Activated naive CD8-positive, alpha-beta T cell treated with anti-CD3 and anti-CD28 coated beads for 36 hours (primary cell): ENCODE results near the gene TTLL7. TPM values are rescaled to one million over a fixed set of nuclear protein-coding genes. Genes with fewer than 3 reads are reported as not detected.
"Not testable (repeated sequence)": the region's sequence is repeated elsewhere in the genome, so short reads cannot be mapped to it uniquely, and the experiment has no call there.

Experiments used
- DNase-seq: peaks from one replicate; pipeline ENCODE4 v3.0.0; 2021
- H3K27ac Mint-ChIP-seq: one replicate; pipeline ENCODE4 v1.8.0; 2022; ENCODE audit warnings: mild to moderate bottlenecking, moderate library complexity, mixed read lengths
- H3K27me3 Mint-ChIP-seq: one replicate; pipeline ENCODE4 v1.8.0; 2022; ENCODE audit warnings: mild to moderate bottlenecking, mixed read lengths
- H3K36me3 Mint-ChIP-seq: one replicate; pipeline ENCODE4 v1.8.0; 2021; ENCODE audit warnings: mild to moderate bottlenecking, mixed read lengths
- H3K4me1 Mint-ChIP-seq: one replicate; pipeline ENCODE4 v1.8.0; 2021; ENCODE audit warnings: mixed read lengths
- H3K4me3 Mint-ChIP-seq: one replicate; pipeline ENCODE4 v1.8.0; 2022; ENCODE audit warnings: mild to moderate bottlenecking, moderate library complexity, mixed read lengths
- H3K9me3 Mint-ChIP-seq: one replicate; pipeline ENCODE4 v1.8.0; 2022; ENCODE audit warnings: mixed read lengths
- total RNA-seq, 2 experiments: library from RNA; stranded (reverse); gene quantifications; one replicate each; pipeline ENCODE4 v1.2.3, GENCODE V29; 2021

The TTLL7 gene
- total RNA-seq, 2 experiments from 2014 or later = 0.36 to 2.7 TPM

GRCh38 chr1:83929184-83929583 lies 69.7 kb downstream of the TTLL7 start:
- no peaks in the 10 kb centered on the region for H3K9me3 Mint-ChIP-seq
- DNase-seq = no peak

GRCh38 chr1:83928396-83928795 lies 70.5 kb downstream of the TTLL7 start:
- no peak for DNase-seq
- Mint-ChIP-seq H3K27me3 (peaks cover 15% of the 10 kb centered on the region), H3K4me1 (no peaks in the 10 kb centered on the region), H3K36me3 (no peaks in the 10 kb centered on the region), H3K27ac (no peak overlapping the region), H3K9me3 (no peaks in the 10 kb centered on the region), H3K4me3 (no peak overlapping the region)

More at GRCh38 chr1:83929184-83929583, 69.7 kb downstream of the TTLL7 start:
- Mint-ChIP-seq H3K27ac (no peak overlapping the region), H3K4me3 (no peak overlapping the region), H3K4me1 (no peaks in the 10 kb centered on the region), H3K27me3 (peaks cover 15% of the 10 kb centered on the region), H3K36me3 (no peaks in the 10 kb centered on the region)

GRCh38 chr1:83927701-83928100 lies 71.2 kb downstream of the TTLL7 start:
- H3K27me3 Mint-ChIP-seq = peaks cover 15% of the 10 kb centered on the region
- no peak overlapping the region for H3K4me3 Mint-ChIP-seq
- no peak for DNase-seq
- H3K4me1 Mint-ChIP-seq = no peaks in the 10 kb centered on the region
- H3K27ac Mint-ChIP-seq = no peak overlapping the region
- H3K36me3 Mint-ChIP-seq = no peaks in the 10 kb centered on the region
- H3K9me3 Mint-ChIP-seq = no peaks in the 10 kb centered on the region

GRCh38 chr1:83927061-83927460 lies 71.9 kb downstream of the TTLL7 start:
- peaks cover 15% of the 10 kb centered on the region for H3K27me3 Mint-ChIP-seq
- no peak for DNase-seq
- no peaks in the 10 kb centered on the region for H3K9me3 Mint-ChIP-seq
- no peaks in the 10 kb centered on the region for H3K36me3 Mint-ChIP-seq
- no peak overlapping the region for H3K27ac Mint-ChIP-seq
- H3K4me1 Mint-ChIP-seq = no peaks in the 10 kb centered on the region
- no peak overlapping the region for H3K4me3 Mint-ChIP-seq

GRCh38 chr1:83923553-83923952 lies 75.4 kb downstream of the TTLL7 start:
- no peak for DNase-seq
- H3K9me3 Mint-ChIP-seq = no peaks in the 10 kb centered on the region
- no peaks in the 10 kb centered on the region for H3K4me1 Mint-ChIP-seq
- H3K27ac Mint-ChIP-seq = no peak overlapping the region
- H3K4me3 Mint-ChIP-seq = no peak overlapping the region
- H3K27me3 Mint-ChIP-seq = peaks cover 8% of the 10 kb centered on the region
- no peaks in the 10 kb centered on the region for H3K36me3 Mint-ChIP-seq

GRCh38 chr1:83922431-83922830 lies 76.5 kb downstream of the TTLL7 start:
- no peaks in the 10 kb centered on the region for H3K36me3 Mint-ChIP-seq
- H3K27ac Mint-ChIP-seq = no peak overlapping the region
- H3K9me3 Mint-ChIP-seq = no peaks in the 10 kb centered on the region
- no peak for DNase-seq
- no peak overlapping the region for H3K4me3 Mint-ChIP-seq
- H3K27me3 Mint-ChIP-seq = peaks cover 5% of the 10 kb centered on the region
- no peaks in the 10 kb centered on the region for H3K4me1 Mint-ChIP-seq

- no peak for DNase-seq
- no peaks in the 10 kb centered on the region for H3K9me3 Mint-ChIP-seq
- no peaks in the 10 kb centered on the region for H3K4me1 Mint-ChIP-seq
- no peak overlapping the region for H3K27ac Mint-ChIP-seq
- no peaks in the 10 kb centered on the region for H3K36me3 Mint-ChIP-seq
- H3K4me3 Mint-ChIP-seq = no peak overlapping the region
- peaks cover 4% of the 10 kb centered on the region for H3K27me3 Mint-ChIP-seq
Observed at GRCh38 chr1:83920320-83920719, 78.6 kb downstream of the TTLL7 start.

- H3K4me3 Mint-ChIP-seq = no peak overlapping the region
Observed at GRCh38 chr1:83919872-83920271, 79.1 kb downstream of the TTLL7 start.

GRCh38 chr1:83918688-83919285 lies 80.1 kb downstream of the TTLL7 start:
- H3K27me3 Mint-ChIP-seq = peaks cover 15% of the 10 kb centered on the region
- peaks cover 2% of the 10 kb centered on the region for H3K36me3 Mint-ChIP-seq
- H3K27ac Mint-ChIP-seq = no peak overlapping the region
- H3K4me3 Mint-ChIP-seq = no peak overlapping the region
- peaks cover 1% of the 10 kb centered on the region for H3K9me3 Mint-ChIP-seq
- DNase-seq = no peak
- H3K4me1 Mint-ChIP-seq = no peaks in the 10 kb centered on the region

More at GRCh38 chr1:83919872-83920271, 79.1 kb downstream of the TTLL7 start:
- DNase-seq = no peak
- Mint-ChIP-seq H3K27ac (no peak overlapping the region), H3K4me1 (no peaks in the 10 kb centered on the region), H3K9me3 (no peaks in the 10 kb centered on the region), H3K36me3 (peaks cover under 1% of the 10 kb centered on the region), H3K27me3 (peaks cover 6% of the 10 kb centered on the region)

GRCh38 chr1:83917959-83918358 lies 81.0 kb downstream of the TTLL7 start:
- H3K4me3 Mint-ChIP-seq = no peak overlapping the region
- H3K36me3 Mint-ChIP-seq = peaks cover 2% of the 10 kb centered on the region
- H3K4me1 Mint-ChIP-seq = no peaks in the 10 kb centered on the region
- peaks cover 1% of the 10 kb centered on the region for H3K9me3 Mint-ChIP-seq
- H3K27me3 Mint-ChIP-seq = peaks cover 19% of the 10 kb centered on the region
- no peak overlapping the region for H3K27ac Mint-ChIP-seq
- no peak for DNase-seq

- not testable (repeated sequence) for H3K9me3 Mint-ChIP-seq, H3K27ac Mint-ChIP-seq, DNase-seq, H3K4me3 Mint-ChIP-seq, H3K4me1 Mint-ChIP-seq, H3K36me3 Mint-ChIP-seq
- peaks cover 26% of the 10 kb centered on the region for H3K27me3 Mint-ChIP-seq
Observed at GRCh38 chr1:83916094-83916493, 82.8 kb downstream of the TTLL7 start.

GRCh38 chr1:83912876-83913275 lies 86.1 kb downstream of the TTLL7 start:
- Mint-ChIP-seq H3K27me3 (peaks cover 29% of the 10 kb centered on the region), H3K4me1 (no peaks in the 10 kb centered on the region), H3K4me3 (no peak overlapping the region)

GRCh38 chr1:83910461-83910860 lies 88.5 kb downstream of the TTLL7 start:
- no peak overlapping the region for H3K27ac Mint-ChIP-seq
- peaks cover 29% of the 10 kb centered on the region for H3K27me3 Mint-ChIP-seq
- no peak for DNase-seq
- H3K9me3 Mint-ChIP-seq = peaks cover 1% of the 10 kb centered on the region
- no peaks in the 10 kb centered on the region for H3K4me1 Mint-ChIP-seq
- no peak overlapping the region for H3K4me3 Mint-ChIP-seq
- peaks cover 2% of the 10 kb centered on the region for H3K36me3 Mint-ChIP-seq

More at GRCh38 chr1:83912876-83913275, 86.1 kb downstream of the TTLL7 start:
- no peak for DNase-seq
- Mint-ChIP-seq H3K36me3 (peaks cover 2% of the 10 kb centered on the region), H3K9me3 (peaks cover 1% of the 10 kb centered on the region), H3K27ac (no peak overlapping the region)

- no peak for DNase-seq
- Mint-ChIP-seq H3K36me3 (no peaks in the 10 kb centered on the region), H3K27ac (no peak overlapping the region), H3K9me3 (no peaks in the 10 kb centered on the region), H3K4me1 (no peaks in the 10 kb centered on the region), H3K4me3 (no peak overlapping the region), H3K27me3 (peaks cover 25% of the 10 kb centered on the region)
Observed at GRCh38 chr1:83909687-83910086, 89.2 kb downstream of the TTLL7 start.

- no peak for DNase-seq
- H3K4me1 Mint-ChIP-seq = no peaks in the 10 kb centered on the region
- no peak overlapping the region for H3K4me3 Mint-ChIP-seq
- no peaks in the 10 kb centered on the region for H3K9me3 Mint-ChIP-seq
- peaks cover 9% of the 10 kb centered on the region for H3K27me3 Mint-ChIP-seq
- no peaks in the 10 kb centered on the region for H3K36me3 Mint-ChIP-seq
- no peak overlapping the region for H3K27ac Mint-ChIP-seq
Observed at GRCh38 chr1:83905315-83905907, 93.5 kb downstream of the TTLL7 start.

GRCh38 chr1:83901547-83902155 lies 97.3 kb downstream of the TTLL7 start:
- Mint-ChIP-seq H3K36me3 (no peaks in the 10 kb centered on the region), H3K4me3 (no peak overlapping the region), H3K4me1 (no peaks in the 10 kb centered on the region), H3K27me3 (peaks cover 5% of the 10 kb centered on the region), H3K27ac (no peak overlapping the region), H3K9me3 (no peaks in the 10 kb centered on the region)
- no peak for DNase-seq
